GM12801 (cell line): ENCODE measurements around the gene ERLEC1.

ENCODE experiments used
- CTCF ChIP-seq: IDR thresholded peaks from one replicate; pipeline ENCODE4 v1.5.1; 2011; ENCODE audit warnings: control low read depth; ENCODE audit not compliant: insufficient read length; ENCODE audit errors: extremely low read depth

Gene ERLEC1

GRCh38 chr2:53769318-53769945 lies 17.4 kb upstream of the ERLEC1 start:
- TF ChIP-seq CTCF = no peak

GRCh38 chr2:53770264-53770663 lies 16.6 kb upstream of the ERLEC1 start:
- no peak for TF ChIP-seq CTCF

GRCh38 chr2:53777134-53777533 lies 9.7 kb upstream of the ERLEC1 start:
- TF ChIP-seq CTCF = no peak

- no peak for TF ChIP-seq CTCF
Measured at GRCh38 chr2:53778536-53779162, 8.2 kb upstream of the ERLEC1 start.

- no peak for TF ChIP-seq CTCF
Measured at GRCh38 chr2:53780056-53780455, 6.8 kb upstream of the ERLEC1 start.

- no peak for TF ChIP-seq CTCF
Measured at GRCh38 chr2:53782676-53783075, 4.2 kb upstream of the ERLEC1 start.

GRCh38 chr2:53784436-53784835 lies 2.4 kb upstream of the ERLEC1 start:
- no peak for TF ChIP-seq CTCF
